ENCODE results near the gene MUSK.
"Not testable (repeated sequence)": the region's sequence is repeated elsewhere in the genome, so short reads cannot be mapped to it uniquely, and the experiment has no call there.

The MUSK gene

GRCh38 chr9:110784309-110784708 lies 115.7 kb downstream of the MUSK start:
- H3K9me3 ChIP-seq (ENCODE audit: control insufficient read depth, insufficient read depth, low read length): no peaks in the 10 kb centered on the region
- no peak overlapping the region for H3K27ac ChIP-seq (ENCODE audit: low read depth, low read length)

GRCh38 chr9:110785166-110785565 lies 116.6 kb downstream of the MUSK start:
- H3K4me3 ChIP-seq (ENCODE audit: low read depth, low read length): no peak overlapping the region
- H3K4me1 ChIP-seq (ENCODE audit: control insufficient read depth, insufficient read depth, low read length): no peaks in the 10 kb centered on the region
- no peaks in the 10 kb centered on the region for H3K27me3 ChIP-seq (ENCODE audit: control insufficient read depth, insufficient read depth, low read length)
- no peaks in the 10 kb centered on the region for H3K36me3 ChIP-seq (ENCODE audit: control insufficient read depth, insufficient read depth, low read length)
- no peaks in the 10 kb centered on the region; the same call in 1 of the 2 replicates for H3K9me3 ChIP-seq (ENCODE audit: control insufficient read depth, insufficient read depth, low read length)
- no peak overlapping the region for H3K9ac ChIP-seq (ENCODE audit: low read depth, low read length)
- no peak overlapping the region for H3K27ac ChIP-seq (ENCODE audit: low read depth, low read length)

More at GRCh38 chr9:110784309-110784708, 115.7 kb downstream of the MUSK start:
- H3K27me3 ChIP-seq (ENCODE audit: control insufficient read depth, insufficient read depth, low read length): no peaks in the 10 kb centered on the region
- no peaks in the 10 kb centered on the region for H3K4me1 ChIP-seq (ENCODE audit: control insufficient read depth, insufficient read depth, low read length)
- no peak overlapping the region for H3K9ac ChIP-seq (ENCODE audit: low read depth, low read length)
- H3K4me3 ChIP-seq (ENCODE audit: low read depth, low read length): no peak overlapping the region
- no peaks in the 10 kb centered on the region for H3K36me3 ChIP-seq (ENCODE audit: control insufficient read depth, insufficient read depth, low read length)

- not testable (repeated sequence) for H3K4me3 ChIP-seq (ENCODE audit: low read depth, low read length); H3K27me3 ChIP-seq (ENCODE audit: control insufficient read depth, insufficient read depth, low read length); H3K36me3 ChIP-seq (ENCODE audit: control insufficient read depth, insufficient read depth, low read length); H3K9ac ChIP-seq (ENCODE audit: low read depth, low read length); H3K9me3 ChIP-seq (ENCODE audit: control insufficient read depth, insufficient read depth, low read length); H3K27ac ChIP-seq (ENCODE audit: low read depth, low read length); H3K4me1 ChIP-seq (ENCODE audit: control insufficient read depth, insufficient read depth, low read length)
These were observed 119.8 kb downstream of the MUSK start for GRCh38 chr9:110788396-110788795.

- no peaks in the 10 kb centered on the region for H3K27me3 ChIP-seq (ENCODE audit: control insufficient read depth, insufficient read depth, low read length)
- peaks cover 3% of the 10 kb centered on the region; the same call in 1 of the 2 replicates for H3K9me3 ChIP-seq (ENCODE audit: control insufficient read depth, insufficient read depth, low read length)
- H3K4me1 ChIP-seq (ENCODE audit: control insufficient read depth, insufficient read depth, low read length): no peaks in the 10 kb centered on the region
- no peak overlapping the region for H3K27ac ChIP-seq (ENCODE audit: low read depth, low read length)
- no peak overlapping the region for H3K9ac ChIP-seq (ENCODE audit: low read depth, low read length)
- H3K4me3 ChIP-seq (ENCODE audit: low read depth, low read length): no peak overlapping the region
- H3K36me3 ChIP-seq (ENCODE audit: control insufficient read depth, insufficient read depth, low read length): no peaks in the 10 kb centered on the region
These were observed 120.3 kb downstream of the MUSK start for GRCh38 chr9:110788871-110789270.

GRCh38 chr9:110797611-110798010 lies 129.0 kb downstream of the MUSK start:
- H3K4me1 ChIP-seq (ENCODE audit: control insufficient read depth, insufficient read depth, low read length): no peaks in the 10 kb centered on the region
- H3K9ac ChIP-seq (ENCODE audit: low read depth, low read length): no peak overlapping the region
- H3K9me3 ChIP-seq (ENCODE audit: control insufficient read depth, insufficient read depth, low read length): no peaks in the 10 kb centered on the region
- H3K27ac ChIP-seq (ENCODE audit: low read depth, low read length): no peak overlapping the region
- H3K27me3 ChIP-seq (ENCODE audit: control insufficient read depth, insufficient read depth, low read length): no peaks in the 10 kb centered on the region
- no peak overlapping the region for H3K4me3 ChIP-seq (ENCODE audit: low read depth, low read length)
- H3K36me3 ChIP-seq (ENCODE audit: control insufficient read depth, insufficient read depth, low read length): no peaks in the 10 kb centered on the region

GRCh38 chr9:110799396-110799795 lies 130.8 kb downstream of the MUSK start:
- H3K4me1 ChIP-seq (ENCODE audit: control insufficient read depth, insufficient read depth, low read length): no peaks in the 10 kb centered on the region
- no peak overlapping the region for H3K9ac ChIP-seq (ENCODE audit: low read depth, low read length)
- H3K27me3 ChIP-seq (ENCODE audit: control insufficient read depth, insufficient read depth, low read length): no peaks in the 10 kb centered on the region
- H3K27ac ChIP-seq (ENCODE audit: low read depth, low read length): no peak overlapping the region
- no peaks in the 10 kb centered on the region for H3K9me3 ChIP-seq (ENCODE audit: control insufficient read depth, insufficient read depth, low read length)
- H3K36me3 ChIP-seq (ENCODE audit: control insufficient read depth, insufficient read depth, low read length): no peaks in the 10 kb centered on the region
- H3K4me3 ChIP-seq (ENCODE audit: low read depth, low read length): no peak overlapping the region

- no peaks in the 10 kb centered on the region for H3K27me3 ChIP-seq (ENCODE audit: control insufficient read depth, insufficient read depth, low read length)
- no peaks in the 10 kb centered on the region for H3K36me3 ChIP-seq (ENCODE audit: control insufficient read depth, insufficient read depth, low read length)
- H3K9ac ChIP-seq (ENCODE audit: low read depth, low read length): no peak overlapping the region
- H3K9me3 ChIP-seq (ENCODE audit: control insufficient read depth, insufficient read depth, low read length): no peaks in the 10 kb centered on the region
- no peak overlapping the region for H3K4me3 ChIP-seq (ENCODE audit: low read depth, low read length)
- no peaks in the 10 kb centered on the region for H3K4me1 ChIP-seq (ENCODE audit: control insufficient read depth, insufficient read depth, low read length)
- no peak overlapping the region for H3K27ac ChIP-seq (ENCODE audit: low read depth, low read length)
These were observed 132.8 kb downstream of the MUSK start for GRCh38 chr9:110801426-110801825.

GRCh38 chr9:110802416-110803035 lies 133.9 kb downstream of the MUSK start:
- H3K36me3 ChIP-seq (ENCODE audit: control insufficient read depth, insufficient read depth, low read length): no peaks in the 10 kb centered on the region
- H3K4me1 ChIP-seq (ENCODE audit: control insufficient read depth, insufficient read depth, low read length): no peaks in the 10 kb centered on the region
- no peak overlapping the region for H3K9ac ChIP-seq (ENCODE audit: low read depth, low read length)
- H3K9me3 ChIP-seq (ENCODE audit: control insufficient read depth, insufficient read depth, low read length): no peaks in the 10 kb centered on the region
- H3K4me3 ChIP-seq (ENCODE audit: low read depth, low read length): no peak overlapping the region
- no peaks in the 10 kb centered on the region for H3K27me3 ChIP-seq (ENCODE audit: control insufficient read depth, insufficient read depth, low read length)
- H3K27ac ChIP-seq (ENCODE audit: low read depth, low read length): no peak overlapping the region

GRCh38 chr9:110807956-110808598 lies 139.5 kb downstream of the MUSK start:
- Histone ChIP-seq H3K9ac (ENCODE audit: low read depth, low read length) (no peak overlapping the region), H3K9me3 (ENCODE audit: control insufficient read depth, insufficient read depth, low read length) (no peaks in the 10 kb centered on the region), H3K27ac (ENCODE audit: low read depth, low read length) (no peak overlapping the region), H3K4me1 (ENCODE audit: control insufficient read depth, insufficient read depth, low read length) (no peaks in the 10 kb centered on the region), H3K36me3 (ENCODE audit: control insufficient read depth, insufficient read depth, low read length) (no peaks in the 10 kb centered on the region), H3K27me3 (ENCODE audit: control insufficient read depth, insufficient read depth, low read length) (no peaks in the 10 kb centered on the region), H3K4me3 (ENCODE audit: low read depth, low read length) (no peak overlapping the region)

- Histone ChIP-seq H3K9ac (ENCODE audit: low read depth, low read length) (no peak overlapping the region), H3K27me3 (ENCODE audit: control insufficient read depth, insufficient read depth, low read length) (no peaks in the 10 kb centered on the region), H3K9me3 (ENCODE audit: control insufficient read depth, insufficient read depth, low read length) (no peaks in the 10 kb centered on the region), H3K27ac (ENCODE audit: low read depth, low read length) (no peak overlapping the region), H3K4me1 (ENCODE audit: control insufficient read depth, insufficient read depth, low read length) (no peaks in the 10 kb centered on the region), H3K4me3 (ENCODE audit: low read depth, low read length) (no peak overlapping the region), H3K36me3 (ENCODE audit: control insufficient read depth, insufficient read depth, low read length) (no peaks in the 10 kb centered on the region)
These were observed 140.0 kb downstream of the MUSK start for GRCh38 chr9:110808599-110808980.

GRCh38 chr9:110809038-110809595 lies 140.5 kb downstream of the MUSK start:
- H3K27ac ChIP-seq (ENCODE audit: low read depth, low read length): no peak overlapping the region
- no peaks in the 10 kb centered on the region for H3K36me3 ChIP-seq (ENCODE audit: control insufficient read depth, insufficient read depth, low read length)
- H3K9me3 ChIP-seq (ENCODE audit: control insufficient read depth, insufficient read depth, low read length): no peaks in the 10 kb centered on the region
- H3K9ac ChIP-seq (ENCODE audit: low read depth, low read length): no peak overlapping the region
- H3K4me1 ChIP-seq (ENCODE audit: control insufficient read depth, insufficient read depth, low read length): no peaks in the 10 kb centered on the region
- no peak overlapping the region for H3K4me3 ChIP-seq (ENCODE audit: low read depth, low read length)
- H3K27me3 ChIP-seq (ENCODE audit: control insufficient read depth, insufficient read depth, low read length): no peaks in the 10 kb centered on the region

Measured in HUES48 (cell line).